AG04449 (cell line): ENCODE measurements around the gene LRRC4C.

Experiments
- CTCF ChIA-PET: fragments of 350-600 bp; formaldehyde crosslinking; extraction: SDS; loops from one replicate; lab custom pipeline; 2021; ENCODE audit warnings: antibody characterized with exemption; lab: Yijun Ruan, JAX
- POLR2A ChIA-PET: fragments of 400-600, 350-600 bp; formaldehyde crosslinking; extraction: SDS; loops from one replicate; lab custom pipeline; 2020; ENCODE audit warnings: antibody characterized with exemption, inconsistent platforms; lab: Yijun Ruan, JAX
- DNase-seq: peaks from one replicate; pipeline ENCODE4 v3.0.0-alpha.2; 2010; ENCODE audit warnings: low read depth, low spot score
- H3K4me3 ChIP-seq: 2 replicates; pipeline ENCODE4 v1.5.1; 2011; ENCODE audit warnings: low read depth, mild to moderate bottlenecking, control low read depth, low read length
- CTCF ChIP-seq: IDR thresholded peaks from one replicate; pipeline ENCODE4 v1.5.1; 2011; ENCODE audit warnings: mild to moderate bottlenecking, moderate library complexity, low read length, control low read depth, inconsistent platforms; ENCODE audit not compliant: insufficient read depth; ENCODE audit errors: missing control alignments

Gene LRRC4C

GRCh38 chr11:41405812-41406211 is 53.6 kb downstream of the LRRC4C start:
- ChIA-PET CTCF (no interaction called here), POLR2A (no interaction called here)
- no peak for TF ChIP-seq CTCF
- DNase-seq: no peak
- no peak overlapping the region for H3K4me3 ChIP-seq

GRCh38 chr11:41404109-41404508 is 55.3 kb downstream of the LRRC4C start:
- no peak for TF ChIP-seq CTCF
- no peak for DNase-seq
- H3K4me3 ChIP-seq: no peak overlapping the region
- CTCF ChIA-PET: no interaction called here
- POLR2A ChIA-PET: no interaction called here

- no peak overlapping the region for H3K4me3 ChIP-seq
- ChIA-PET CTCF (no interaction called here), POLR2A (no interaction called here)
- DNase-seq: no peak
- TF ChIP-seq CTCF: no peak
These were observed 56.0 kb downstream of the LRRC4C start for GRCh38 chr11:41403458-41403857.

GRCh38 chr11:41400819-41401382 is 58.6 kb downstream of the LRRC4C start:
- no peak for TF ChIP-seq CTCF
- ChIA-PET POLR2A (no interaction called here), CTCF (no interaction called here)
- no peak for DNase-seq
- H3K4me3 ChIP-seq: no peak overlapping the region

- ChIA-PET POLR2A (no interaction called here), CTCF (no interaction called here)
- no peak overlapping the region for H3K4me3 ChIP-seq
- no peak for TF ChIP-seq CTCF
- DNase-seq: no peak
These were observed 59.3 kb downstream of the LRRC4C start for GRCh38 chr11:41400124-41400523.

- CTCF ChIA-PET: no interaction called here
- POLR2A ChIA-PET: no interaction called here
- no peak for TF ChIP-seq CTCF
- H3K4me3 ChIP-seq: no peak overlapping the region
- DNase-seq: no peak
These were observed 60.1 kb downstream of the LRRC4C start for GRCh38 chr11:41399323-41399722.
